K562 (cell line): ENCODE results near the gene KIF7. TPM values are rescaled to one million over a fixed set of nuclear protein-coding genes. Genes with fewer than 3 reads are reported as not detected.

Experiments
- ATF6 ChIP-seq: sonication (generic); formaldehyde crosslinking; IDR thresholded peaks from 2 replicates; pipeline ENCODE4 v1.4.0; 2020; ENCODE audit warnings: mild to moderate bottlenecking, missing genetic modification reagents
- BRD4 ChIP-seq: fragments of 200-600 bp; sonication (generic); IDR thresholded peaks from 2 replicates; pipeline ENCODE4 v1.6.1; 2017; ENCODE audit warnings: inconsistent platforms
- JUND ChIP-seq, 2 experiments: IDR thresholded peaks; 2 replicates in 1 of 2; 3 replicates in 1 of 2; pipeline ENCODE4 v1.6.1; 2011; ENCODE audit warnings: borderline replicate concordance in 2 of 2, low read depth in 2 of 2, low read length in 2 of 2, improper control_type of control experiment in 1 of 2, missing biosample characterization in 1 of 2, missing genetic modification characterization in 1 of 2, missing genetic modification reagents in 1 of 2
- PTTG1 ChIP-seq: fragments of 450-650 bp; IDR thresholded peaks from 2 replicates; pipeline ENCODE4 v1.6.1; 2016; ENCODE audit warnings: low read depth, mild to moderate bottlenecking, missing genetic modification characterization, missing compliant biosample characterization
- TEAD1 ChIP-seq, 2 experiments: fragments of 450-650 bp in 1 of 2; sonication (generic) in 1 of 2; formaldehyde crosslinking; IDR thresholded peaks; 2 replicates each; pipeline versions ENCODE4 v1.4.0 to v1.8.0; 2020 to 2022; ENCODE audit warnings: mild to moderate bottlenecking in 2 of 2, missing genetic modification reagents in 1 of 2
- ZNF592 ChIP-seq: fragments of 450-650 bp; IDR thresholded peaks from 2 replicates; pipeline ENCODE4 v1.6.1; 2017; ENCODE audit warnings: antibody characterized with exemption, mild to moderate bottlenecking
- ZNF639 ChIP-seq, 2 experiments: fragments of 200-800 bp in 1 of 2; sonication (Bioruptor generic) in 1 of 2; sonication (generic) in 1 of 2; formaldehyde crosslinking in 1 of 2; IDR thresholded peaks in 1 of 2; conservative IDR thresholded peaks in 1 of 2; 2 replicates each; pipeline versions ENCODE4 v1.5.0 to v1.6.1; 2016 to 2020; ENCODE audit warnings: missing compliant biosample characterization in 1 of 2, missing genetic modification characterization in 1 of 2, missing genetic modification reagents in 1 of 2
- ZNF696 ChIP-seq: fragments of 250-450 bp; sonication (Bioruptor Pico); conservative IDR thresholded peaks from 2 replicates; pipeline ENCODE4 v1.4.0; 2020; ENCODE audit warnings: mild to moderate bottlenecking, moderate library complexity
- ZNF699 ChIP-seq: fragments of 250-450 bp; sonication (Bioruptor Pico); IDR thresholded peaks from 2 replicates; pipeline ENCODE4 v1.8.0; 2021; ENCODE audit warnings: mild to moderate bottlenecking, moderate library complexity; ENCODE audit not compliant: insufficient replicate concordance
- ZNF766 ChIP-seq: fragments of 200-800 bp; sonication (Bioruptor generic); conservative IDR thresholded peaks from 2 replicates; pipeline ENCODE4 v1.6.1; 2016; ENCODE audit warnings: missing genetic modification characterization, missing compliant biosample characterization
- polyA plus RNA-seq, 8 experiments: library from polyadenylated mRNA; depleted of rRNA in 4 of 8; stranded (reverse) in 5 of 8; unstranded in 3 of 8; fragments of >200 nt; fragmentation: Nextera tagmentation in 2 of 8; fragmentation: Illumina TruSeq in 1 of 8; extraction: Ambion mirVana in 2 of 8; extraction: Trizol in 1 of 8; gene quantifications; 2 replicates each; pipeline versions ENCODE4 v1.2.1 to v1.2.3, GENCODE V29; 2011 to 2014; ENCODE audit warnings: inconsistent platforms in 1 of 8, missing spikeins in 1 of 8
- total RNA-seq, 7 experiments: library from RNA; depleted of rRNA in 6 of 7; stranded (reverse); fragments of >200 nt in 6 of 7; fragmentation: Illumina TruSeq in 2 of 7; extraction: Trizol in 2 of 7; gene quantifications; 2 replicates each; pipeline versions ENCODE4 v1.2.1 to v1.2.3, GENCODE V29; 2011 to 2021; ENCODE audit warnings: low replicate concordance in 1 of 7
- TF ChIP-seq, protein P1 (sequence below), 3 experiments: fragments of 200-800 bp in 1 of 3; fragments of 250-450 bp in 1 of 3; fragments of 450-650 bp in 1 of 3; sonication (Bioruptor Pico) in 1 of 3; sonication (Bioruptor generic) in 1 of 3; formaldehyde crosslinking in 1 of 3; IDR thresholded peaks; 2 replicates each; pipeline versions ENCODE4 v1.6.1 to v1.8.0; 2016 to 2022; ENCODE audit warnings: mild to moderate bottlenecking in 2 of 3, missing genetic modification characterization in 2 of 3, missing compliant biosample characterization in 1 of 3, moderate library complexity in 1 of 3
- TF ChIP-seq, protein P2 (sequence below): fragments of 200-800 bp; sonication (Bioruptor generic); IDR thresholded peaks from 2 replicates; pipeline ENCODE4 v1.6.1; 2017; ENCODE audit warnings: missing genetic modification characterization, missing compliant biosample characterization

The KIF7 gene
- total and polyA plus RNA-seq, 9 of the 15 experiments (the other 6 are each of a cell fraction or from before 2014, with no cell fraction given) = 0.04 to 2.0 (median 0.58) TPM

DNA sequence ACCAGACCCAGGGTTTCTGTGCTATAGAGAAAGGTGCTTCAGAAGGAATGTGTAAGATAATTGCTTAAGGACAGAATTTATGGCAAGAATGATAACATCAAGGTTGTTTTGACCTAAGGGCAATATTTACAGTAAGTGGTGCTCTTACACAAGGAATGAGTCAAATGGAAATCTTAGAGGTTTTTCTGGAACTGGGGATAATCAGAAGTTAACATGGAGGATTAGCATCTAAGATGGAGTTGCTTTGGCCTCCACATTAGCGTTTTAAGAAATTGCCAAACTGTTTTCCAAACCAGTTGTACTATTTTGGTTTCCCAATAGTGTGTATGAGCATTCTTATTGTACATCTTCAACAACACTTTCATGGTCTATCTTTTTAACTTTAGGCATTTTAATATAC is 38.4 kb upstream of the KIF7 start (continued):
- TF ChIP-seq, protein P1, sequence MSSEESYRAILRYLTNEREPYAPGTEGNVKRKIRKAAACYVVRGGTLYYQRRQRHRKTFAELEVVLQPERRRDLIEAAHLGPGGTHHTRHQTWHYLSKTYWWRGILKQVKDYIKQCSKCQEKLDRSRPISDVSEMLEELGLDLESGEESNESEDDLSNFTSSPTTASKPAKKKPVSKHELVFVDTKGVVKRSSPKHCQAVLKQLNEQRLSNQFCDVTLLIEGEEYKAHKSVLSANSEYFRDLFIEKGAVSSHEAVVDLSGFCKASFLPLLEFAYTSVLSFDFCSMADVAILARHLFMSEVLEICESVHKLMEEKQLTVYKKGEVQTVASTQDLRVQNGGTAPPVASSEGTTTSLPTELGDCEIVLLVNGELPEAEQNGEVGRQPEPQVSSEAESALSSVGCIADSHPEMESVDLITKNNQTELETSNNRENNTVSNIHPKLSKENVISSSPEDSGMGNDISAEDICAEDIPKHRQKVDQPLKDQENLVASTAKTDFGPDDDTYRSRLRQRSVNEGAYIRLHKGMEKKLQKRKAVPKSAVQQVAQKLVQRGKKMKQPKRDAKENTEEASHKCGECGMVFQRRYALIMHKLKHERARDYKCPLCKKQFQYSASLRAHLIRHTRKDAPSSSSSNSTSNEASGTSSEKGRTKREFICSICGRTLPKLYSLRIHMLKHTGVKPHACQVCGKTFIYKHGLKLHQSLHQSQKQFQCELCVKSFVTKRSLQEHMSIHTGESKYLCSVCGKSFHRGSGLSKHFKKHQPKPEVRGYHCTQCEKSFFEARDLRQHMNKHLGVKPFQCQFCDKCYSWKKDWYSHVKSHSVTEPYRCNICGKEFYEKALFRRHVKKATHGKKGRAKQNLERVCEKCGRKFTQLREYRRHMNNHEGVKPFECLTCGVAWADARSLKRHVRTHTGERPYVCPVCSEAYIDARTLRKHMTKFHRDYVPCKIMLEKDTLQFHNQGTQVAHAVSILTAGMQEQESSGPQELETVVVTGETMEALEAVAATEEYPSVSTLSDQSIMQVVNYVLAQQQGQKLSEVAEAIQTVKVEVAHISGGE (CRISPR knock-in tag; IDR thresholded peaks at IDR 0.05) = 0 out of 6 replicates have a peak, but pooled peaks of 1 of the 3 experiments have one; percentile 24
- peak; percentile 83 for TF ChIP-seq ZNF766 (CRISPR knock-in tag)
- TF ChIP-seq ZNF639 (CRISPR knock-in tag; conservative IDR thresholded peaks at IDR 0.05 in 1 of 2, IDR thresholded peaks at IDR 0.05 in 1 of 2) = no peak
- no peak for TF ChIP-seq ZNF699 (CRISPR knock-in tag)
- no peak for TF ChIP-seq ATF6 (CRISPR knock-in tag)
- TF ChIP-seq TEAD1 (CRISPR knock-in tag; IDR thresholded peaks at IDR 0.05) = peak in 1 of 2 experiments; percentile 76; a peak in 2 of 4 replicates
- TF ChIP-seq ZNF592 = no peak
- no peak for TF ChIP-seq ZNF696 (CRISPR knock-in tag)
- TF ChIP-seq BRD4 = no peak
- TF ChIP-seq PTTG1 (tag) = 0 out of 2 replicates have a peak, but pooled peaks have one; percentile 68
- TF ChIP-seq, protein P2, sequence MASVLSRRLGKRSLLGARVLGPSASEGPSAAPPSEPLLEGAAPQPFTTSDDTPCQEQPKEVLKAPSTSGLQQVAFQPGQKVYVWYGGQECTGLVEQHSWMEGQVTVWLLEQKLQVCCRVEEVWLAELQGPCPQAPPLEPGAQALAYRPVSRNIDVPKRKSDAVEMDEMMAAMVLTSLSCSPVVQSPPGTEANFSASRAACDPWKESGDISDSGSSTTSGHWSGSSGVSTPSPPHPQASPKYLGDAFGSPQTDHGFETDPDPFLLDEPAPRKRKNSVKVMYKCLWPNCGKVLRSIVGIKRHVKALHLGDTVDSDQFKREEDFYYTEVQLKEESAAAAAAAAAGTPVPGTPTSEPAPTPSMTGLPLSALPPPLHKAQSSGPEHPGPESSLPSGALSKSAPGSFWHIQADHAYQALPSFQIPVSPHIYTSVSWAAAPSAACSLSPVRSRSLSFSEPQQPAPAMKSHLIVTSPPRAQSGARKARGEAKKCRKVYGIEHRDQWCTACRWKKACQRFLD (CRISPR knock-in tag) = peak; percentile 55; the same call in 1 of the 2 replicates
- no peak for TF ChIP-seq JUND (IDR thresholded peaks at IDR 0.05; ENCODE audit: borderline replicate concordance, low read depth, low read length)
- no peak for TF ChIP-seq JUND (tag; IDR thresholded peaks at IDR 0.05; ENCODE audit: borderline replicate concordance, low read depth, low read length)
